IMR-90 (cell line): ENCODE results near the gene RNF31. TPM values are rescaled to one million over a fixed set of nuclear protein-coding genes. Genes with fewer than 3 reads are reported as not detected.

Experiments used
- ATAC-seq: fragments of 200-7000 bp; cut with Tn5 transposase; 2 replicates; pipeline ENCODE4 v1.9.1; 2020; ENCODE audit warnings: low read depth, mild to moderate bottlenecking, moderate library complexity
- BruUV-seq: library from RNA; stranded (reverse); fragments of 400-500 nt; replicated peaks from 2 replicates; lab custom pipeline; 2021; lab: Mats Ljungman, UMichigan
- CTCF ChIA-PET: fragments of 300-600 bp; formaldehyde crosslinking; extraction: SDS; loops from one replicate; lab custom pipeline; 2021; ENCODE audit warnings: antibody characterized with exemption; lab: Yijun Ruan, JAX
- POLR2A ChIA-PET: fragments of 300-600 bp; sonication (Branson Sonifier 250); formaldehyde crosslinking; loops from one replicate; lab custom pipeline; 2022; ENCODE audit warnings: antibody characterized with exemption; ENCODE audit not compliant: unreplicated experiment; lab: Charles Lee
- DNase-seq: peaks from one replicate; pipeline ENCODE4 v3.0.0; 2013
- H2AFZ ChIP-seq: replicated peaks from 2 replicates; pipeline ENCODE3; 2013; ENCODE audit warnings: low read length, mild to moderate bottlenecking; ENCODE audit not compliant: poor library complexity
- H2AK5ac ChIP-seq: 2 replicates; pipeline ENCODE4 v1.6.1; 2013; ENCODE audit warnings: low read depth, low read length, inconsistent platforms
- H2AK9ac ChIP-seq: replicated peaks from 2 replicates; pipeline ENCODE3; 2013; ENCODE audit warnings: mild to moderate bottlenecking, low read depth, low read length, moderate library complexity; ENCODE audit not compliant: poor library complexity
- H2BK120ac ChIP-seq: 2 replicates; pipeline ENCODE4 v1.6.1; 2013; ENCODE audit warnings: low read depth, low read length, inconsistent platforms
- H2BK15ac ChIP-seq: 3 replicates; pipeline ENCODE4 v1.6.1; 2013; ENCODE audit warnings: low read depth, low read length, inconsistent platforms
- H2BK20ac ChIP-seq: 2 replicates; pipeline ENCODE4 v1.6.1; 2013; ENCODE audit warnings: low read depth, mild to moderate bottlenecking, inconsistent platforms, low read length, moderate library complexity
- H2BK5ac ChIP-seq: 2 replicates; pipeline ENCODE4 v1.6.1; 2013; ENCODE audit warnings: mild to moderate bottlenecking, low read depth, low read length, inconsistent platforms; ENCODE audit not compliant: poor library complexity, severe bottlenecking
- H3K14ac ChIP-seq: replicated peaks from 2 replicates; pipeline ENCODE4 v1.6.1; 2013; ENCODE audit warnings: low read depth, low read length, inconsistent platforms
- H3K18ac ChIP-seq: 2 replicates; pipeline ENCODE4 v1.6.1; 2013; ENCODE audit warnings: low read depth, low read length, control low read depth
- H3K23ac ChIP-seq: 2 replicates; pipeline ENCODE4 v1.6.1; 2013; ENCODE audit warnings: low read depth, low read length, inconsistent platforms
- H3K27ac ChIP-seq: 2 replicates; pipeline ENCODE4 v1.5.1; 2013; ENCODE audit warnings: mild to moderate bottlenecking, control low read depth, low read length; ENCODE audit not compliant: insufficient read depth
- H3K27me3 ChIP-seq: 2 replicates; pipeline ENCODE4 v1.6.1; 2013; ENCODE audit warnings: low read length; ENCODE audit not compliant: control insufficient read depth, insufficient read depth
- H3K36me3 ChIP-seq: 2 replicates; pipeline ENCODE4 v1.6.1; 2013; ENCODE audit warnings: low read length, mixed read lengths; ENCODE audit not compliant: control insufficient read depth, insufficient read depth
- H3K4ac ChIP-seq: 2 replicates; pipeline ENCODE4 v1.6.1; 2013; ENCODE audit warnings: low read depth, low read length, inconsistent platforms
- H3K4me1 ChIP-seq: 2 replicates; pipeline ENCODE4 v1.6.1; 2013; ENCODE audit warnings: low read length, mixed read lengths; ENCODE audit not compliant: control insufficient read depth, insufficient read depth
- H3K4me2 ChIP-seq: 2 replicates; pipeline ENCODE4 v1.6.1; 2013; ENCODE audit warnings: low read depth, mild to moderate bottlenecking, control low read depth, low read length, moderate library complexity
- H3K4me3 ChIP-seq: 2 replicates; pipeline ENCODE4 v1.5.1; 2013; ENCODE audit warnings: low read depth, mild to moderate bottlenecking, control low read depth, low read length, moderate library complexity; ENCODE audit not compliant: insufficient read depth
- H3K56ac ChIP-seq: 2 replicates; pipeline ENCODE4 v1.6.1; 2013; ENCODE audit warnings: low read length, inconsistent platforms; ENCODE audit not compliant: insufficient read depth; ENCODE audit errors: extremely low read depth
- H3K79me1 ChIP-seq, 2 experiments: 2 replicates each; pipeline ENCODE4 v1.6.1; 2013; ENCODE audit warnings: low read length in 2 of 2, inconsistent platforms in 1 of 2, low read depth in 1 of 2
- H3K9ac ChIP-seq: 2 replicates; pipeline ENCODE4 v1.6.1; 2013; ENCODE audit warnings: low read depth, low read length, control low read depth
- H3K9me1 ChIP-seq: 2 replicates; pipeline ENCODE4 v1.6.1; 2013; ENCODE audit warnings: low read length, inconsistent platforms; ENCODE audit not compliant: insufficient read depth
- H3K9me3 ChIP-seq: 2 replicates; pipeline ENCODE4 v1.6.1; 2013; ENCODE audit warnings: low read length; ENCODE audit not compliant: control insufficient read depth, insufficient read depth
- H4K20me1 ChIP-seq: 2 replicates; pipeline ENCODE4 v1.6.1; 2013; ENCODE audit warnings: low read length, inconsistent platforms; ENCODE audit not compliant: insufficient read depth
- H4K5ac ChIP-seq: 2 replicates; pipeline ENCODE4 v1.6.1; 2013; ENCODE audit warnings: mild to moderate bottlenecking, low read depth, low read length, control low read depth
- H4K8ac ChIP-seq, 2 experiments: 2 replicates each; pipeline ENCODE4 v1.6.1; 2013; ENCODE audit warnings: low read depth in 2 of 2, low read length in 2 of 2, control low read depth in 1 of 2, inconsistent platforms in 1 of 2
- H4K91ac ChIP-seq: 2 replicates; pipeline ENCODE4 v1.6.1; 2013; ENCODE audit warnings: low read depth, low read length, inconsistent platforms; ENCODE audit not compliant: insufficient read depth
- CEBPB ChIP-seq: IDR thresholded peaks from 2 replicates; pipeline ENCODE4 v1.6.1; 2012; ENCODE audit warnings: low read depth, low read length, improper control_type of control experiment
- CHD1 ChIP-seq: IDR thresholded peaks from 2 replicates; pipeline ENCODE4 v1.6.1; 2012; ENCODE audit warnings: low read depth, low read length, improper control_type of control experiment
- ELK1 ChIP-seq: fragments of 150-350 bp; IDR thresholded peaks from 2 replicates; pipeline ENCODE4 v1.6.1; 2016; ENCODE audit warnings: low read depth, mild to moderate bottlenecking, low read length, moderate library complexity, borderline replicate concordance
- FOS ChIP-seq: fragments of 150-350 bp; IDR thresholded peaks from 2 replicates; pipeline ENCODE4 v1.6.1; 2016; ENCODE audit warnings: low read depth, low read length
- MAFK ChIP-seq: IDR thresholded peaks from 2 replicates; pipeline ENCODE4 v1.6.1; 2012; ENCODE audit warnings: low read depth, low read length, improper control_type of control experiment
- NFE2L2 ChIP-seq: fragments of 150-350 bp; IDR thresholded peaks from 2 replicates; pipeline ENCODE4 v1.6.1; 2016; ENCODE audit warnings: low read depth, mild to moderate bottlenecking, low read length
- POLR2A ChIP-seq: IDR thresholded peaks from 2 replicates; pipeline ENCODE4 v1.6.1; 2012; ENCODE audit warnings: mild to moderate bottlenecking, low read depth, low read length
- RCOR1 ChIP-seq: IDR thresholded peaks from 2 replicates; pipeline ENCODE4 v1.6.1; 2012; ENCODE audit warnings: mild to moderate bottlenecking, low read length, improper control_type of control experiment; ENCODE audit not compliant: insufficient replicate concordance
- SMC3 ChIP-seq: fragments of 150-350 bp; IDR thresholded peaks from 2 replicates; pipeline ENCODE4 v1.6.1; 2016; ENCODE audit warnings: low read depth, mild to moderate bottlenecking, antibody characterized with exemption, low read length, moderate library complexity
- USF2 ChIP-seq: fragments of 150-350 bp; IDR thresholded peaks from 2 replicates; pipeline ENCODE4 v1.6.1; 2017; ENCODE audit warnings: mild to moderate bottlenecking, antibody characterized with exemption, low read length, low read depth
- WGBS, 2 experiments: methylation state at CpG; one replicate each; pipeline versions ENCODE4 v1.1.5 to v1.1.7; 2013; ENCODE audit warnings: missing lambda C conversion rate in 2 of 2; ENCODE audit not compliant: insufficient read length in 1 of 2; ENCODE audit errors: extremely low coverage in 2 of 2; 5-methylcytosine and 5-hydroxymethylcytosine counted together
- dilution Hi-C: fragments of 300-500 bp; cut with HindIII; formaldehyde crosslinking; loops from one replicate; pipeline ENCODE4 v1.14.3; 2018; ENCODE audit warnings: low sequenced_read_pairs; ENCODE audit not compliant: unreplicated experiment
- in situ Hi-C: fragments of 300-500 bp; cut with MboI; formaldehyde crosslinking; loops from 3 replicates; pipeline ENCODE4 v1.14.3; 2019; ENCODE audit warnings: low sequenced_read_pairs, inconsistent platforms, mixed read lengths
- intact Hi-C: fragments of 100-400 bp; cut with micrococcal nuclease; formaldehyde crosslinking; loops from 2 replicates; pipeline ENCODE4 v1.10.0; 2022
- polyA plus RNA-seq, 3 experiments: library from polyadenylated mRNA; depleted of rRNA; stranded (reverse); fragments of >200 nt; gene quantifications; 2 replicates each; pipeline ENCODE4 v1.2.3, GENCODE V29; 2012; ENCODE audit warnings: low replicate concordance in 1 of 3
- total RNA-seq: library from RNA; depleted of rRNA; stranded (reverse); fragments of >200 nt; gene quantifications from 2 replicates; pipeline ENCODE4 v1.2.3, GENCODE V29; 2012

RNF31 gene
- total and polyA plus RNA-seq, 2 of the 4 experiments (the other 2 are of a cell fraction) = 31.6 to 37.5 TPM

GRCh38 chr14:24177891-24178290 is 30.6 kb downstream of the RNF31 start:
- dilution Hi-C loops = no loop called here
- no peak overlapping the region for H3K56ac ChIP-seq
- no peak overlapping the region for H3K4me3 ChIP-seq
- no peak overlapping the region for H4K8ac ChIP-seq
- no peak overlapping the region for H3K4ac ChIP-seq
- H2AK5ac ChIP-seq = no peak overlapping the region
- H3K27me3 ChIP-seq = no peaks in the 10 kb centered on the region
- no peak overlapping the region for H3K4me2 ChIP-seq
- no peak overlapping the region for H2AK9ac ChIP-seq
- BruUV-seq = no TSS peak
- no peak overlapping the region for H4K91ac ChIP-seq
- 90% methylated on average over 3 of the region's 14 CpGs; no CpG with 5 or more reads in 1 of the 2 experiments for whole genome bisulfite sequencing, 2 experiments
- ChIA-PET POLR2A (no interaction called here), CTCF (no interaction called here)
- no peak for TF ChIP-seq NFE2L2
- no peak for TF ChIP-seq CHD1
- no peak for TF ChIP-seq CEBPB
- no peak for TF ChIP-seq SMC3
- TF ChIP-seq MAFK = no peak
- no peak for TF ChIP-seq ELK1
- no peak for TF ChIP-seq FOS
- no peak for TF ChIP-seq POLR2A
- TF ChIP-seq USF2 = no peak
- no peak for TF ChIP-seq RCOR1
- no peak overlapping the region for H2AFZ ChIP-seq
- in situ Hi-C loops = no loop called here
- no peaks in the 10 kb centered on the region for H3K9me1 ChIP-seq
- H3K36me3 ChIP-seq = peaks cover 61% of the 10 kb centered on the region
- H2BK5ac ChIP-seq = no peak overlapping the region
- H3K27ac ChIP-seq = no peak overlapping the region
- no peak overlapping the region for H4K5ac ChIP-seq
- no peak overlapping the region for H2BK120ac ChIP-seq
- H2BK20ac ChIP-seq = no peak overlapping the region
- H3K14ac ChIP-seq = no peak overlapping the region
- H3K79me1 ChIP-seq = no peaks in the 10 kb centered on the region; a peak in 1 of 4 replicates
- H3K23ac ChIP-seq = no peak overlapping the region
- intact Hi-C loops = no loop called here
- H2BK15ac ChIP-seq = no peak overlapping the region
- peaks cover 2% of the 10 kb centered on the region; the same call in 1 of the 2 replicates for H3K4me1 ChIP-seq
- DNase-seq (no peak), ATAC-seq (no peak)
- no peaks in the 10 kb centered on the region for H3K9me3 ChIP-seq
- H4K20me1 ChIP-seq = no peaks in the 10 kb centered on the region
- no peak overlapping the region for H3K18ac ChIP-seq
- H3K9ac ChIP-seq = no peak overlapping the region
